Neural cell (in vitro differentiated cells): ENCODE data around the gene DOCK2.
"Not testable (repeated sequence)": the region's sequence is repeated elsewhere in the genome, so short reads cannot be mapped to it uniquely, and the experiment has no call there.

Experiments
- EZH2 ChIP-seq: fragments of 200-600, 300-800 bp; shearing (Covaris generic), sonication (generic); IDR thresholded peaks from 2 replicates; pipeline ENCODE4 v1.6.1; 2014; ENCODE audit warnings: antibody characterized with exemption, low read length, borderline replicate concordance, mild to moderate bottlenecking; ENCODE audit not compliant: insufficient read depth, poor library complexity, severe bottlenecking
- MXI1 ChIP-seq: fragments of 450-650 bp; conservative IDR thresholded peaks from 2 replicates; pipeline ENCODE4 v1.6.1; 2014; ENCODE audit warnings: antibody characterized with exemption, mild to moderate bottlenecking; ENCODE audit not compliant: poor library complexity, severe bottlenecking
- POLR2AphosphoS5 ChIP-seq: IDR thresholded peaks from 2 replicates; pipeline ENCODE4 v1.6.1; 2012
- RAD21 ChIP-seq: fragments of 450-650 bp; conservative IDR thresholded peaks from 2 replicates; pipeline ENCODE4 v1.6.1; 2014; ENCODE audit warnings: antibody characterized with exemption, mild to moderate bottlenecking, moderate library complexity
- SMC3 ChIP-seq: fragments of 450-650 bp; conservative IDR thresholded peaks from 2 replicates; pipeline ENCODE4 v1.6.1; 2014; ENCODE audit warnings: antibody characterized with exemption, mild to moderate bottlenecking, moderate library complexity; ENCODE audit not compliant: poor library complexity
- TAF1 ChIP-seq: IDR thresholded peaks from 2 replicates; pipeline ENCODE4 v1.6.1; 2012; ENCODE audit warnings: low read depth
- TF ChIP-seq, protein P1 (sequence below): fragments of 450-650 bp; IDR thresholded peaks from 2 replicates; pipeline ENCODE4 v1.5.1; 2014; ENCODE audit warnings: antibody characterized with exemption, mild to moderate bottlenecking, moderate library complexity; ENCODE audit not compliant: poor library complexity, severe bottlenecking
- TF ChIP-seq, protein P2 (sequence below): IDR thresholded peaks from 2 replicates; pipeline ENCODE4 v1.6.1; 2012; ENCODE audit warnings: borderline replicate concordance

DNA sequence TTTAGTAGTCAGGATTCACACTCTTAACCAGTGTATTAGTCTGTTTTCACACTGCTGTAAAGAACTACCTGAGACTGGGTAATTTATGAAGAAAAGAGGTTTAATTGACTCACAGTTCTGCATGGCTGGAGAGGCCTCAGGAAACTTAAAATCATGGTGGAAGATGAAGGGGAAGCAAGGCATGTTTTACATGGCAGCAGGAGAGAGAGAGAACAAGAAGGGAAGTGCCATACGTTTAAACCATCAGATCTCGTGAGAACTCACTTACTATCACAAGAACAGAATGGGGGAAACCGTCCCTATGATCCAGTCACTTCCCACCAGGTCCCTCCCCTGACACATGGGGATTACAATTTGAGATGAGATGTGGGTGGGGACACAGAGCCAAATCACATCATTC is 25.4 kb downstream of the DOCK2 start:
- TF ChIP-seq, protein P1, sequence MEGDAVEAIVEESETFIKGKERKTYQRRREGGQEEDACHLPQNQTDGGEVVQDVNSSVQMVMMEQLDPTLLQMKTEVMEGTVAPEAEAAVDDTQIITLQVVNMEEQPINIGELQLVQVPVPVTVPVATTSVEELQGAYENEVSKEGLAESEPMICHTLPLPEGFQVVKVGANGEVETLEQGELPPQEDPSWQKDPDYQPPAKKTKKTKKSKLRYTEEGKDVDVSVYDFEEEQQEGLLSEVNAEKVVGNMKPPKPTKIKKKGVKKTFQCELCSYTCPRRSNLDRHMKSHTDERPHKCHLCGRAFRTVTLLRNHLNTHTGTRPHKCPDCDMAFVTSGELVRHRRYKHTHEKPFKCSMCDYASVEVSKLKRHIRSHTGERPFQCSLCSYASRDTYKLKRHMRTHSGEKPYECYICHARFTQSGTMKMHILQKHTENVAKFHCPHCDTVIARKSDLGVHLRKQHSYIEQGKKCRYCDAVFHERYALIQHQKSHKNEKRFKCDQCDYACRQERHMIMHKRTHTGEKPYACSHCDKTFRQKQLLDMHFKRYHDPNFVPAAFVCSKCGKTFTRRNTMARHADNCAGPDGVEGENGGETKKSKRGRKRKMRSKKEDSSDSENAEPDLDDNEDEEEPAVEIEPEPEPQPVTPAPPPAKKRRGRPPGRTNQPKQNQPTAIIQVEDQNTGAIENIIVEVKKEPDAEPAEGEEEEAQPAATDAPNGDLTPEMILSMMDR: not testable (repeated sequence)
- not testable (repeated sequence) for TF ChIP-seq EZH2, POLR2AphosphoS5, TAF1, SMC3, MXI1, RAD21
- TF ChIP-seq, protein P2, sequence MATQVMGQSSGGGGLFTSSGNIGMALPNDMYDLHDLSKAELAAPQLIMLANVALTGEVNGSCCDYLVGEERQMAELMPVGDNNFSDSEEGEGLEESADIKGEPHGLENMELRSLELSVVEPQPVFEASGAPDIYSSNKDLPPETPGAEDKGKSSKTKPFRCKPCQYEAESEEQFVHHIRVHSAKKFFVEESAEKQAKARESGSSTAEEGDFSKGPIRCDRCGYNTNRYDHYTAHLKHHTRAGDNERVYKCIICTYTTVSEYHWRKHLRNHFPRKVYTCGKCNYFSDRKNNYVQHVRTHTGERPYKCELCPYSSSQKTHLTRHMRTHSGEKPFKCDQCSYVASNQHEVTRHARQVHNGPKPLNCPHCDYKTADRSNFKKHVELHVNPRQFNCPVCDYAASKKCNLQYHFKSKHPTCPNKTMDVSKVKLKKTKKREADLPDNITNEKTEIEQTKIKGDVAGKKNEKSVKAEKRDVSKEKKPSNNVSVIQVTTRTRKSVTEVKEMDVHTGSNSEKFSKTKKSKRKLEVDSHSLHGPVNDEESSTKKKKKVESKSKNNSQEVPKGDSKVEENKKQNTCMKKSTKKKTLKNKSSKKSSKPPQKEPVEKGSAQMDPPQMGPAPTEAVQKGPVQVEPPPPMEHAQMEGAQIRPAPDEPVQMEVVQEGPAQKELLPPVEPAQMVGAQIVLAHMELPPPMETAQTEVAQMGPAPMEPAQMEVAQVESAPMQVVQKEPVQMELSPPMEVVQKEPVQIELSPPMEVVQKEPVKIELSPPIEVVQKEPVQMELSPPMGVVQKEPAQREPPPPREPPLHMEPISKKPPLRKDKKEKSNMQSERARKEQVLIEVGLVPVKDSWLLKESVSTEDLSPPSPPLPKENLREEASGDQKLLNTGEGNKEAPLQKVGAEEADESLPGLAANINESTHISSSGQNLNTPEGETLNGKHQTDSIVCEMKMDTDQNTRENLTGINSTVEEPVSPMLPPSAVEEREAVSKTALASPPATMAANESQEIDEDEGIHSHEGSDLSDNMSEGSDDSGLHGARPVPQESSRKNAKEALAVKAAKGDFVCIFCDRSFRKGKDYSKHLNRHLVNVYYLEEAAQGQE: not testable (repeated sequence)
